Liver (tissue), 9 donors: Measurements from ENCODE around the gene SPIRE2. TPM values are rescaled to one million over a fixed set of nuclear protein-coding genes. Genes with fewer than 3 reads are reported as not detected.
"Not testable (repeated sequence)": the region's sequence is repeated elsewhere in the genome, so short reads cannot be mapped to it uniquely, and the experiment has no call there.

Experiments
- DNase-seq: peaks from one replicate; pipeline ENCODE4 v3.0.0-alpha.2; 2017; ENCODE audit warnings: low spot score
- H3K27ac ChIP-seq, 2 donors: one replicate each; pipeline ENCODE4 v1.7.0; 2013; ENCODE audit warnings: inconsistent platforms in 2 of 2, low read length in 2 of 2, control low read depth in 1 of 2, low read depth in 1 of 2, mild to moderate bottlenecking in 1 of 2
- H3K27me3 ChIP-seq, 4 donors: one replicate each; pipeline versions ENCODE4 v1.6.1 to v1.7.0; 2013; ENCODE audit warnings: low read length in 3 of 4, inconsistent platforms in 1 of 4, mild to moderate bottlenecking in 1 of 4, moderate library complexity in 1 of 4; ENCODE audit not compliant: control insufficient read depth in 4 of 4, insufficient read depth in 4 of 4
- H3K36me3 ChIP-seq, 4 donors: one replicate each; pipeline versions ENCODE4 v1.6.1 to v1.7.0; 2013; ENCODE audit warnings: low read length in 3 of 4, mild to moderate bottlenecking in 3 of 4, low read depth in 1 of 4, moderate library complexity in 1 of 4; ENCODE audit not compliant: control insufficient read depth in 4 of 4, insufficient read depth in 3 of 4
- H3K4me1 ChIP-seq, 4 donors: one replicate each; pipeline versions ENCODE4 v1.6.1 to v1.7.0; 2013; ENCODE audit warnings: low read length in 3 of 4, mild to moderate bottlenecking in 3 of 4, moderate library complexity in 1 of 4; ENCODE audit not compliant: control insufficient read depth in 4 of 4, insufficient read depth in 4 of 4
- H3K4me3 ChIP-seq, 3 donors: one replicate each; pipeline versions ENCODE4 v1.6.1 to v1.7.0; 2013; ENCODE audit warnings: low read length in 3 of 3, control low read depth in 1 of 3, low read depth in 1 of 3, mild to moderate bottlenecking in 1 of 3
- H3K9ac ChIP-seq, 2 donors: one replicate each; pipeline ENCODE4 v1.7.0; 2013; ENCODE audit warnings: low read length in 2 of 2, mild to moderate bottlenecking in 2 of 2, moderate library complexity in 2 of 2, control low read depth in 1 of 2, low read depth in 1 of 2
- H3K9me3 ChIP-seq, 4 donors: one replicate each; pipeline versions ENCODE4 v1.6.1 to v1.7.0; 2013; ENCODE audit warnings: low read length in 3 of 4; ENCODE audit not compliant: control insufficient read depth in 4 of 4
- ATF3 ChIP-seq: IDR thresholded peaks from 2 replicates; pipeline ENCODE4 v1.6.1; 2016; ENCODE audit warnings: antibody characterized with exemption
- FOXA2 ChIP-seq: IDR thresholded peaks from 2 replicates; pipeline ENCODE4 v1.6.1; 2016; ENCODE audit warnings: antibody characterized with exemption
- GABPA ChIP-seq, 2 donors: IDR thresholded peaks in 1 of 2; conservative IDR thresholded peaks in 1 of 2; 2 replicates each; pipeline ENCODE4 v1.6.1; 2016; ENCODE audit warnings: antibody characterized with exemption in 2 of 2, mild to moderate bottlenecking in 1 of 2, moderate library complexity in 1 of 2
- HNF4A ChIP-seq, 2 donors: conservative IDR thresholded peaks; 2 replicates each; pipeline ENCODE4 v1.6.1; 2016; ENCODE audit warnings: antibody characterized with exemption in 2 of 2, mild to moderate bottlenecking in 2 of 2
- HNF4G ChIP-seq: IDR thresholded peaks from 2 replicates; pipeline ENCODE4 v1.6.1; 2016; ENCODE audit warnings: antibody characterized with exemption
- JUND ChIP-seq, 2 donors: IDR thresholded peaks; 2 replicates each; pipeline ENCODE4 v1.6.1; 2016; ENCODE audit warnings: antibody characterized with exemption in 2 of 2
- NR2F2 ChIP-seq: IDR thresholded peaks from 2 replicates; pipeline ENCODE4 v1.6.1; 2016; ENCODE audit warnings: antibody characterized with exemption
- RAD21 ChIP-seq, 2 donors: IDR thresholded peaks; 2 replicates each; pipeline ENCODE4 v1.6.1; 2016; ENCODE audit warnings: antibody characterized with exemption in 2 of 2, mild to moderate bottlenecking in 2 of 2
- REST ChIP-seq: IDR thresholded peaks from 2 replicates; pipeline ENCODE4 v1.6.1; 2016; ENCODE audit warnings: antibody characterized with exemption, mild to moderate bottlenecking
- RXRA ChIP-seq, 2 donors: IDR thresholded peaks; 2 replicates each; pipeline ENCODE4 v1.6.1; 2017 to 2018; ENCODE audit warnings: antibody characterized with exemption in 2 of 2, mild to moderate bottlenecking in 1 of 2
- SP1 ChIP-seq: IDR thresholded peaks from 2 replicates; pipeline ENCODE4 v1.6.1; 2018; ENCODE audit warnings: antibody characterized with exemption, mild to moderate bottlenecking
- TAF1 ChIP-seq: conservative IDR thresholded peaks from 2 replicates; pipeline ENCODE4 v1.6.1; 2016; ENCODE audit warnings: antibody characterized with exemption, mild to moderate bottlenecking
- YY1 ChIP-seq: IDR thresholded peaks from 2 replicates; pipeline ENCODE4 v1.6.1; 2016; ENCODE audit warnings: antibody characterized with exemption, mild to moderate bottlenecking
- ZBTB33 ChIP-seq: IDR thresholded peaks from 2 replicates; pipeline ENCODE4 v1.6.1; 2016; ENCODE audit warnings: antibody characterized with exemption
- WGBS: extraction: QIAGEN DNeasy Blood & Tissue Kit; methylation state at CpG from one replicate; pipeline ENCODE4 v1.1.7; 2013; 5-methylcytosine and 5-hydroxymethylcytosine counted together
- polyA plus RNA-seq, 2 donors: library from polyadenylated mRNA; stranded (reverse) in 1 of 2; unstranded in 1 of 2; fragments of 200-250 nt in 1 of 2; fragments of >200 nt in 1 of 2; fragmentation: Nextera tagmentation in 1 of 2; extraction: Ambion mirVana in 1 of 2; gene quantifications; one replicate each; pipeline versions ENCODE4 v1.2.1 to v1.2.3, GENCODE V29; 2013 to 2015
- total RNA-seq, 2 donors: library from RNA; depleted of rRNA; stranded (reverse); fragments of >200 nt; gene quantifications; one replicate each; pipeline ENCODE4 v1.2.3, GENCODE V29; 2014
- donor health status: healthy.
- donor health status: healthy.
- donor health status: healthy.
- donor health status: healthy.
- donor health status: healthy.

SPIRE2 gene
- total and polyA plus RNA-seq, 4 donors = 1.7 to 7.2 (median 2.9) TPM

GRCh38 chr16:89879123-89879522 lies 50.8 kb downstream of the SPIRE2 start:
- peaks cover 18 to 47% (median 30%) of the 10 kb centered on the region in 4 donors for H3K36me3 ChIP-seq
- 96% methylated on average over 28 of the region's 28 CpGs for WGBS
- not testable (repeated sequence) for H3K27me3 ChIP-seq, H3K9me3 ChIP-seq, H3K4me3 ChIP-seq, H3K9ac ChIP-seq, H3K4me1 ChIP-seq, DNase-seq, H3K27ac ChIP-seq

- H3K36me3 ChIP-seq = peaks cover 21 to 56% (median 37%) of the 10 kb centered on the region in 4 donors
These were observed 52.4 kb downstream of the SPIRE2 start for GRCh38 chr16:89880477-89881367.

More at GRCh38 chr16:89880477-89881367, 52.4 kb downstream of the SPIRE2 start:
- 93% methylated on average over 18 of the region's 18 CpGs for WGBS
- Histone ChIP-seq H3K9me3 (no peaks in the 10 kb centered on the region), H3K27ac (no peak overlapping the region), H3K27me3 (no peaks in the 10 kb centered on the region), H3K4me1 (no peaks in the 10 kb centered on the region), H3K4me3 (no peak overlapping the region), H3K9ac (no peak overlapping the region)
- no peak for DNase-seq
- no peak for TF ChIP-seq YY1
- no peak for TF ChIP-seq HNF4G
- TF ChIP-seq GABPA (IDR thresholded peaks at IDR 0.05 in 1 of 2, conservative IDR thresholded peaks at IDR 0.05 in 1 of 2) = no peak
- TF ChIP-seq HNF4A (conservative IDR thresholded peaks at IDR 0.05) = no peak
- TF ChIP-seq ZBTB33 = no peak
- no peak for TF ChIP-seq NR2F2
- TF ChIP-seq RAD21 (IDR thresholded peaks at IDR 0.05) = no peak
- TF ChIP-seq ATF3 = no peak
- no peak for TF ChIP-seq REST
- no peak for TF ChIP-seq SP1
- TF ChIP-seq FOXA2 = no peak
- no peak for TF ChIP-seq RXRA (IDR thresholded peaks at IDR 0.05)
- TF ChIP-seq JUND (IDR thresholded peaks at IDR 0.05) = no peak
- no peak for TF ChIP-seq TAF1
